VCaP (cell line): ENCODE results near the gene THAP12.

Source experiments
- H3K27ac ChIP-seq: fragments of 450-650 bp; 2 replicates; pipeline ENCODE4 v1.5.1; 2017
- CTCF ChIP-seq: fragments of 450-650 bp; conservative IDR thresholded peaks from 2 replicates; pipeline ENCODE4 v1.5.1; 2017; ENCODE audit warnings: mild to moderate bottlenecking, moderate library complexity

The THAP12 gene

GRCh38 chr11:76376746-76377558, 4.0 kb downstream of the THAP12 start:
- H3K27ac ChIP-seq, result peak overlapping the region; percentile 94
- no peak for TF ChIP-seq CTCF

- H3K27ac ChIP-seq, result peak overlapping the region; percentile 64
- TF ChIP-seq CTCF, result no peak
Measured at GRCh38 chr11:76371170-76371569, 9.8 kb downstream of the THAP12 start.

GRCh38 chr11:76369406-76369805, 11.5 kb downstream of the THAP12 start:
- peak overlapping the region; percentile 64 for H3K27ac ChIP-seq
- no peak for TF ChIP-seq CTCF

- no peak for TF ChIP-seq CTCF
- peak overlapping the region; percentile 64 for H3K27ac ChIP-seq
Measured at GRCh38 chr11:76368490-76368889, 12.4 kb downstream of the THAP12 start.

GRCh38 chr11:76365038-76365679, 15.8 kb downstream of the THAP12 start:
- no peak overlapping the region for H3K27ac ChIP-seq
- no peak for TF ChIP-seq CTCF

- no peak overlapping the region; the same call in 1 of the 2 replicates for H3K27ac ChIP-seq
- TF ChIP-seq CTCF, result no peak
Measured at GRCh38 chr11:76362716-76363115, 18.2 kb downstream of the THAP12 start.

- TF ChIP-seq CTCF, result no peak
- no peak overlapping the region for H3K27ac ChIP-seq
Measured at GRCh38 chr11:76361776-76362175, 19.2 kb downstream of the THAP12 start.
